Amygdala (tissue), 56 donors: ENCODE data around the gene LRRC57.

Experiments
- DNase-seq, 56 donors: peaks; one replicate each; lab custom pipeline; 2025; lab: John Stamatoyannopoulos, UW

LRRC57 gene

DNA sequence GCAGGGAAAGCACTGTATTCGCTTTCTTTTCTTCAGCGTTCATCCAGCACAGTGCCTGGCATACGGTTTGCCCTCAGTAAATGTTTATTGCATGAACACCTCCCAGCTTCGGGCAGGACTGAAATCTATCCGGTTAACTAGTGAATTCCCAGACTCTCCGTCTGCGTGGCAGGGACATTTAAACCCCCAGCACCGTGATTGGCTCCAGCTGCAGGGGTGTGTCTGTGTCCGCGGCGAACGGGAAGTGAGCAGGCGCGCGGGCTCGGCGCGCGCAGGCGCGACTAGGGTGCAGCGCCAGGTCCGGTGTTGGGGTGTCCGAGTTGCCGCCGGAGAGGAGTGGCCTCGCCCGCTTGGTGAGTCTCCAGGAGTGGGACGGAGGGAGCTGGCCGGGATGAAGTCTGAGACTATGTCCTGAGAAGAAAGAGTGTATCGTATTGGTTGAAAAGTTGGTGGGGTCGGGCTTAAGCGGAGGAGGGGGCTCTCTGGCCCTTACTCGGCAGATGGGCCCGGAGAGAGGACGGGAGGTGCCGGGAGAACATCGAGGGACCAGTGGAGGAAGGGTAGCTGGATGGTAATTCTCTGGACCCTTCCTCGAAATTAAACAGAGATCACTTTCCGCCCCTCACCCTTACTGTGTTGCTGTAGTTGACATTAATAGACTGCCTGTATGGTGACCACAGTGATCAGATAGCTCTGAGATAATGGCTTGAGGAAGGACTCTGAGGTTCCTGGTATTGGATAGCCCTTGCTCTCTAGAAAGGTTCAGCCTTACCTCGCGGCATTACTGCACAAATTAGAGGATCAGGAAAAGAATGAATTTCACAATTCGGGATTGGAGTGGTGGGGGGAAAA, 53.0 kb downstream of the LRRC57 start, which contains the start of gene SNAP23:
Gene SNAP23, plus strand, starts transcription at position 274 of the 852 bp plus-strand sequence. CDS start 16,213 bp downstream, outside the sequence.
- peak; percentile 12 to 95 (median 87) for DNase-seq

DNA sequence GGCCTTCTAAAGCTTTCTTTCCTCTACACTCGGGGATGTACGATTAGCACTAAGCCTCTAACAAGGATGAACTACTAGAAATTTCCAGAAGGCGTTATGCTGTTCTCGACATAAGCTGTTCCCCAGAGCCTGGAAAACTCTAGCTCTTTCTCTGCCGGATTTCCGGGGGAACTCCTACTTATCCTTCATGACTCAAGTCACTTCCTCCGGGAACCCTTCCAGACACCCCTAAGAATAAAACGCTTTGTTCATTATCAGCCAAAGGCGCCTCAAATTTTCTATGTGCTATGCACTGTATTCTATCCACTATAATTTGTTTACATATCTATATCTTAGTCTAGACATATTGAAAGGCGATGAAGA, 53.6 kb downstream of the LRRC57 start:
- peak in 45 of 56 donors; percentile 4 to 80 (median 43) for DNase-seq

GRCh38 chr15:42493679-42494078, 54.9 kb downstream of the LRRC57 start:
- DNase-seq, result no peak

DNA sequence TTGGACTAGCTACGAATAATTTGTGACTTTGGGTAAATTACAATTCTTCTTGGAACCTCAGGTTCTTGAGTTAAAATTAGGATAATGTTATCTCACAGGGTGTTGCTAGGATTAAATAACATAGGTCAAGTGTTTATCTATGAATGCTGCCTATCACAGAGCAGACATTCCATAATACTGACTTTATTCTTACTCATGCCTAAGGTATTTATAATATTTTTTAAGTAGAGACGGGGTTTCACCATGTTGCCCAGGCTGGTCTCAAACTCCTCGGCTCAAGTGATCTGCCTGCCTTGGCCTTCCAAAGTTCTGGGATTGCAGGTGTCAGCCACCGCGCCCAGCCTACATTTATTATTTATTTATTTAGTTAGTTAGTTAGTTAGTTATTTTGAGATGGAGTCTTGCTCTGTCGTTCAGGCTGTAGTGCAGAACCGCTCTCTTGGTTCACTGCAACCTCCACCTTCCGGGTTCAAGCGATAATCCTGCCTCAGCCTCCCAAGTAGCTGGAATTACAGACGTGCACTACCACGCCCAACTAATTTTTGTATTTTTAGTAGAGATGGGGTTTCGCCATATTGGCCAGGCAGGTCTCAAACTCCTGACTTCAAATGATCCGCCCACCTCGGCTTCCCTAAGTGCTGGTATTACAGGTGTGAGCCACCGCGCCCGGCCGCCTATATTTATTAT, 56.9 kb downstream of the LRRC57 start:
- DNase-seq, result no peak

DNA sequence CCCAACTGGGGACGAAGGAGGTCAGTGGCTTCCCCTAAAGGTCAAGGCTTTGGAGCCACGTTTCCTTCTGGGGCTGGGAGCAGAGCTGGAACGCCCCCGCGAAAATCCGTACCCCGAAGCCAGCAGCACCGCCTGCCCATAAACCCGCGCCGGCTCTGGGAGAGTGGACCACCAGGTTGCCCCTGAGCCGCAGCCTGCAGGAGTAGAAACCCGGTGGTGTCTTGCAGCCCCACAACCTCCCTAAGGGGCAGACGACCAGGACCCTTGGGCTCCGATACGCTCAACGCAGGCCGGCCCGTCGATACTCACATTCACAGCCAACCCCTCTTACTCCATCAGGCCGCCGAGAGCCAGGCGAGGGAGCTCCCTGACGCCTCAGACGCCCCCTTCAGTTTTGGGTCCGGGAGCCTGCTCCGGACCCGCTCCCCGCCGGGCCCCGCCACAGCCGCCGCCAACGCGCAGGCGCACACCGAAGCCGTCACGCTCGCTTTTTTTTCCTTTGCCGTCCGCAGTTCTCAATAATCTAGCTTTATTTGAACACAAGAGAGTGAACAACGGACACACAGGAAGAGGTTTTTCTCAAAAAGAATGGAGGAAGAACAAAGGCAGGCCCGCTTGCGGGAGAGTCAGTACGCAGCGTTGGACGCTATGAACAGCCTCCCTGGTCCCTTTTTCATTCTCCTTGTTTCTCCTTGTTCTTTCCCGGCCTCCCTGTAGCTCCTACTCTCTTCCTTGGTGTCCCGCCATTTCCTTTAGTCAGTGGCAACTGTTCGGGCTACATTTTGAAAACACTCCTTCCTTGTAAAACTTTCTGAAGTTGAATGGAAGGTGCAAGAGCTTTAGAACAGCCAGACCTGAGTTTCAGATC, 57.7 kb downstream of the LRRC57 start, which contains the start of gene ZNF106:
Gene ZNF106, minus strand, starts transcription at position 471 of the 868 bp plus-strand sequence. CDS start 18,852 bp downstream, outside the sequence.
- peak; percentile 36 to 91 (median 80) for DNase-seq

- no peak for DNase-seq
Observed at GRCh38 chr15:42490291-42490670, 58.3 kb downstream of the LRRC57 start.
